BLaER1 treated with 17β-estradiol and CSF1 and Interleukin-3, amounts not matched to agents 10 nM and 100 nM (cell line): ENCODE results near the gene TBX19.

Experiments
- H3K27ac ChIP-seq, 11 experiments: shearing (Covaris generic); formaldehyde crosslinking; 2 replicates each; pipeline ENCODE4 v1.8.1; 2022
- H3K27me3 ChIP-seq, 11 experiments: shearing (Covaris generic); formaldehyde crosslinking; 2 replicates each; pipeline ENCODE4 v1.8.1; 2022
- H3K36me3 ChIP-seq, 11 experiments: shearing (Covaris generic); formaldehyde crosslinking; 2 replicates each; pipeline ENCODE4 v1.8.1; 2022
- H3K4me1 ChIP-seq, 10 experiments: shearing (Covaris generic); formaldehyde crosslinking; 2 replicates each; pipeline ENCODE4 v1.8.1; 2022
- H3K4me2 ChIP-seq, 11 experiments: shearing (Covaris generic); formaldehyde crosslinking; 2 replicates each; pipeline ENCODE4 v1.8.1; 2022
- H3K4me3 ChIP-seq, 10 experiments: shearing (Covaris generic); formaldehyde crosslinking; 2 replicates each; pipeline ENCODE4 v1.8.1; 2022
- H3K9ac ChIP-seq, 11 experiments: shearing (Covaris generic); formaldehyde crosslinking; 2 replicates each; pipeline ENCODE4 v1.8.1; 2022
- H3K9me3 ChIP-seq, 11 experiments: shearing (Covaris generic); formaldehyde crosslinking; replicated peaks in 1 of 11; 2 replicates each; pipeline ENCODE4 v1.8.1; 2022
- H4K20me1 ChIP-seq, 11 experiments: shearing (Covaris generic); formaldehyde crosslinking; 2 replicates each; pipeline ENCODE4 v1.8.1; 2022
- Cebpa-rat ChIP-seq, 11 experiments: shearing (Covaris generic); IDR thresholded peaks; 2 replicates each; pipeline ENCODE4 v1.8.1; 2022

Gene TBX19

DNA sequence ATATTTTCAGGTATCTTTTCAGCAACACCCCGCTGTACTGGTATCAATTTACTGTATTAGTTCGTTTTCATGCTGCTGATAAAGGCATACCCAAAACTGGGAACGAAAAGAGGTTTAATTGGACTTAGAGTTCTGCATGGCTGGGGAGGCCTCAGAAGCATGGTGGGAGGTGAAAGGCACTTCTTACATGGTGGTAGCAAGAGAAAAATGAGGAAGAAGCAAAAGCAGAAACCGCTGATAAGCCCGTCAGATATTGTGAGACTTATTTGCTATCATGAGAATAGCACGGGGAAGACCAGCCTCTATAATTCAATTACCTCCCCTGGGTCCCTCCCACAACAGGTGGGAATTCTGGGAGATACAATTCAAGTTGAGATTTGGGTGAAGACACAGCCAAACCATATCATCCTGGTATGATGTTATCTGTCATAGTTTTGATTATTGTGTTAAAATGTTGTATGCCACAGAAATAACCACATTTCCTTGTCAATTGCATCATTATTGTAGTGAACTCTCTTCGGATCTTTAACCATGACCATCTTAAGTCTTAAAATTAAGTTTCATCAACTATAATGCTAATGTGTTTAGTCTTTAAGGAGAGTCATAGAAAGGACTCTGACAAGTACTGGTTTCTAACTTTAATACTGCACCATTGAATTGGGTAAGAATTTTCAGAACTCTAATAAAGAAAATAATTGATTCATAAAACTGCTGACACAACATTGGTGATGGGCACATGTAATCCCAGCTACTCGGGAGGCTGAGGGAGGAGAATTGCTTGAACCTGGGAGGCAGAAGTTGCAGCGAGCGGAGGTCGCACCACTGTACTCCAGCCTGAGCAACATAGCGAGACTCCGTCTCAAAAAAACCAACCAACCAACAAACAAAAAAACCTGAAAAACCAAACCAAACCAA, 58.2 kb downstream of the TBX19 start:
- no peaks in the 10 kb centered on the region for H3K27me3 ChIP-seq
- 0 out of 22 replicates have a peak overlapping the region, but pooled peaks of 1 of the 11 experiments have one; percentile 8 for H3K4me2 ChIP-seq
- H3K4me1 ChIP-seq: peaks cover 0 to 66% (median 5%) of the 10 kb centered on the region in 10 experiments; a peak in 8 of 20 replicates
- H3K9me3 ChIP-seq: peaks cover 0 to 6% (median 0%) of the 10 kb centered on the region in 11 experiments; a peak in 1 of 22 replicates
- no peaks in the 10 kb centered on the region for H3K36me3 ChIP-seq
- H3K9ac ChIP-seq: no peak overlapping the region
- TF ChIP-seq Cebpa-rat (IDR thresholded peaks at IDR 0.05): no peak
- no peak overlapping the region for H3K4me3 ChIP-seq
- H3K27ac ChIP-seq: no peak overlapping the region
- H4K20me1 ChIP-seq: no peaks in the 10 kb centered on the region

DNA sequence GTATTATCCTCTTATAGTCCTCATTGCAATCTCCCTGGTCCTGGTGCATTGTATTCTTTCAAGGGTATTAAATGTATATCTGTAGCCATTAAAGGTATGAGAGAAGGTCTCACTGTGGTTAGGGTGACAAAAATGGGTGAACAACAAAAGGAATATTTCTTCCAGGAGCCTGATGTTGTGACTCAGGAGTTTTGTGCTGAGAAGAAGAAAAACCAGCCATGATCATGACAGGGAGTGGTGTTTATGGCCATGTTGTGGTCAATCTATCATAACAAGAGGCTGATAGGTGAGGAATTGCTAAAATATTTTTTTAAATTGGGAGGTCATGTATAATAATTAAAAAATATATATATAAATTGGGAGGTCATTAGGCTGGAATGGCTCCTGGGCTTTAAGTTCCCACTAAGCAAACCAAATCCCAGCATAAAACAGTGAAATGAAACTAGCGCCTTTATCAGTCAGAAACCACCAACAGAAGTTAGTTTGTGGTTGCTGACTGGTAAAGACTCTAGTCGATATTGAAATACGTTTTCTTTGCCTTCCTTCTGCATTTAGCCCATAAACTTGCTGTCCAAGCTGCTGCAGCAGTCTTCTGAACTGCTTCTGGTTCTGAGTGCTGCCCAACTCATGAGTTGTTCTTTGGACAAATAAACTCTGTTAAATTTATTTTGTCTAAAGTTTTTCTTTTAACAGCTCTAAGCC, 60.3 kb downstream of the TBX19 start:
- Histone ChIP-seq H3K36me3 (no peaks in the 10 kb centered on the region), H3K27me3 (no peaks in the 10 kb centered on the region), H3K4me1 (peaks cover 0 to 46% (median 5%) of the 10 kb centered on the region in 10 experiments; a peak in 8 of 20 replicates), H3K9me3 (peaks cover 0 to 6% (median 0%) of the 10 kb centered on the region in 11 experiments; a peak in 1 of 22 replicates), H3K4me2 (peak overlapping the region in 4 of 11 experiments; percentile 40 to 86 (median 62); a peak in 10 of 22 replicates), H3K4me3 (no peak overlapping the region), H3K9ac (peak overlapping the region in 1 of 11 experiments; percentile 37; a peak in 1 of 22 replicates), H4K20me1 (no peaks in the 10 kb centered on the region), H3K27ac (peak overlapping the region in 3 of 11 experiments; percentile 25 to 60 (median 48); a peak in 5 of 22 replicates)
- TF ChIP-seq Cebpa-rat (IDR thresholded peaks at IDR 0.05): no peak

DNA sequence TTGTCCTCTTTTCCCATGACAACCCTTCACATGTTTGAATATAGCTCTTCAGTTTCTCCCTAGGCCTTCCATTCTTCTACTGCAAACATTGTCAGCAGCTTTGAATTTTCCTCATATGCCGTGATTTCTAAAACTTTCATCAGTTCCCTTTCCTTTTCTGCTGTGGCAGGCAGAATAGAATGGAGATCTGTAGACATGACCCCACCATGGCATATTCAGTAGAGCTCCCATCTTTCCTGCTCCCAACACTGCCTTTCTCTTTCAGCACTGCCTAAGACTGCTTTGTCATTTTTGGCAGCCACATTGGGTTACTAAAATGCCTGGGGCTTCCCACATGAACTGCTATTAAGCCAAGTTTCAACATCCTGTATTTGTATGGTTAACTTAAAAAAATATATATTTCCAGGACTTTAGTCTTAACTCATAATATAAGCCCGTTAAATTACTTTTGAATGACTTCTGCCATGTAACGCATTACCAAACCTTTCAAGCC, 60.9 kb downstream of the TBX19 start:
- Histone ChIP-seq H3K9me3 (peaks cover 0 to 6% (median 0%) of the 10 kb centered on the region in 11 experiments; a peak in 1 of 22 replicates), H3K4me3 (no peak overlapping the region), H4K20me1 (no peaks in the 10 kb centered on the region), H3K27me3 (no peaks in the 10 kb centered on the region), H3K4me1 (peaks cover 0 to 46% (median 5%) of the 10 kb centered on the region in 10 experiments; a peak in 8 of 20 replicates), H3K36me3 (no peaks in the 10 kb centered on the region), H3K27ac (peak overlapping the region in 3 of 11 experiments; percentile 25 to 60 (median 48); a peak in 5 of 22 replicates), H3K4me2 (peak overlapping the region in 4 of 11 experiments; percentile 40 to 86 (median 62); a peak in 8 of 22 replicates), H3K9ac (peak overlapping the region in 1 of 11 experiments; percentile 37; a peak in 1 of 22 replicates)
- TF ChIP-seq Cebpa-rat (IDR thresholded peaks at IDR 0.05): no peak

DNA sequence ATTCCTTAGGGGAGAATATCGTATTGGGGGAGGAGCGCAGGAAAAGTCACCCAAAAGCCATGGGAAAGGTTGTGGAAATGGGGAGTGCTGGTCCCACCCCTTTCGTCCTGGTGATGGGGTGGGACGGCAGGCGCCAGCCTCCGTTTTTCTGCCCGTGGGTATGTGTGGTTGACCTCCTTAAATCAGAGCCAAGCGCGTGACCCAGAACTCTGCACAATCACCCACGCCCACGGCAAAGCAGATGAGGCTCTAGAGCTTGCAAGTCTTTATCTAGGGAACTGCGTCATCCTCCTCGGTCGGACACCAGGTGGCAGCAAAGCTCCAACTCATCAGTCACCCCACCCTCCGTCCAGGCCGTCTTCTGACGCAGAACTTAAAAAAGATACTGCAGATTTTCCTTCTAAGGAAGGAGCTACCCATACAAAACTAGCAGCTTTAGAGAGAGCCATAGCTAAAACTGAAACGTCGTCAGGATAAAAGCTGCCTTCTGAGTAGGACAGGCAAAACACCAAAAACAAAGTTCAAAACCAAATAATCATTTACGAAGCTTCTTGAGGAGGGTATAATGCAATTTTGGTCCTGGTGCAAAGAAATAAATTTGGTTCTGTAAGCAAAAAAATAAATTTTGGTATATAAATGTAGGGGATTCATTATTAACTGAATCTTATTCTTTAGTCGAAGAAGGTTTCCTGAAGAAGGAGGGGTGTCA, 62.0 kb downstream of the TBX19 start:
- H3K9ac ChIP-seq: no peak overlapping the region
- H3K4me3 ChIP-seq: no peak overlapping the region; a peak in 1 of 20 replicates
- no peak for TF ChIP-seq Cebpa-rat (IDR thresholded peaks at IDR 0.05)
- no peaks in the 10 kb centered on the region for H3K36me3 ChIP-seq
- peak overlapping the region in 3 of 11 experiments; percentile 19 to 60 (median 48); a peak in 5 of 22 replicates for H3K27ac ChIP-seq
- 0 out of 22 replicates have a peak, but pooled peaks cover 0 to 5% (median 0%) of the 10 kb centered on the region in 11 experiments for H3K9me3 ChIP-seq
- H3K4me2 ChIP-seq: peak overlapping the region in 10 of 11 experiments; percentile 20 to 86 (median 38); a peak in 14 of 22 replicates
- H3K4me1 ChIP-seq: peaks cover 0 to 45% (median 5%) of the 10 kb centered on the region in 10 experiments; a peak in 9 of 20 replicates
- H4K20me1 ChIP-seq: no peaks in the 10 kb centered on the region
- H3K27me3 ChIP-seq: no peaks in the 10 kb centered on the region

DNA sequence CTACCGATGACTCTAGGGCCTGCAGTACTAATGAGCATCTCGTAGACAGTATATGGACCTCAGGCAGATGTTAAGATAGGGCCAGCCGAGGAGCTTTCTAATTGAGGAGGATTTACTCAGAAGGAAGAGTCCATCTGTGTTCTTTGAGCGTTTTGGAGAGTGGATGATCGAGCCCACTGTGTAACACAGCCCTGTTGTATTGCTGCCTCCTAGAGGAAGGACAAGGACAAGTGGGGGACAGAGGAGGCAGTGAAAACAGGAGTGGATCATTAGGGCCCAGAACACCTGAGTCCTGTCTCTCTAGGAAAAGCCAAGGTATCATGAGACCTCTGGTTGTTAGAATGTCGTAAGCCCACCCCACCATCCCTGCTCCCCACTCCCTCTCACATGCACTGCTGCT, 62.9 kb downstream of the TBX19 start:
- TF ChIP-seq Cebpa-rat (IDR thresholded peaks at IDR 0.05): no peak
- H3K27me3 ChIP-seq: no peaks in the 10 kb centered on the region
- 0 out of 22 replicates have a peak, but pooled peaks cover 0 to 5% (median 0%) of the 10 kb centered on the region in 11 experiments for H3K9me3 ChIP-seq
- no peak overlapping the region for H3K9ac ChIP-seq
- no peak overlapping the region for H3K4me3 ChIP-seq
- no peaks in the 10 kb centered on the region for H3K36me3 ChIP-seq
- no peak overlapping the region for H3K27ac ChIP-seq
- H4K20me1 ChIP-seq: no peaks in the 10 kb centered on the region
- H3K4me2 ChIP-seq: peak overlapping the region in 2 of 11 experiments; percentile 77 to 86; a peak in 2 of 22 replicates
- H3K4me1 ChIP-seq: peaks cover 0 to 37% (median 5%) of the 10 kb centered on the region in 10 experiments; a peak in 9 of 20 replicates

DNA sequence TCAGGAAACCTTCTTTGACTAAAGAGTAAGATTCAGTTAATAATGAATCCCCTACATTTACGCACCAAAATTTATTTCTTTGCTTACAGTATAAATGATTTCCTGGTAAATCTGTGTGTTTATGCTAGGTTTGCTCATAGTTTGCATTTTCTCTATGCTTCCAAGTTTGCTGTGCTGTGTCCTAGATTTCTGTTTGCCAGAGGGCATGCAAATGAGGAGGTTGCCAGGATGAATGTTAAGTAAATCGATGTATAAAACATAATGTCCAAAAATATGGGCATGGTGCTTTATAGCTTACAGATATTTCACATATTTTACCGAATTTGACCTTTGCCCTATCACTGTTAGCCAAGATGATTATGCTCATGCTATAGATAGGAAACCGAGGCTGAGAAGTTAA, 63.8 kb downstream of the TBX19 start:
- H3K36me3 ChIP-seq: no peaks in the 10 kb centered on the region
- H3K4me1 ChIP-seq: peaks cover 0 to 35% (median 5%) of the 10 kb centered on the region in 10 experiments; a peak in 9 of 20 replicates
- H4K20me1 ChIP-seq: no peaks in the 10 kb centered on the region
- no peak overlapping the region for H3K4me2 ChIP-seq
- H3K27me3 ChIP-seq: no peaks in the 10 kb centered on the region
- no peak overlapping the region for H3K27ac ChIP-seq
- H3K9ac ChIP-seq: no peak overlapping the region; a peak in 1 of 22 replicates
- no peak for TF ChIP-seq Cebpa-rat (IDR thresholded peaks at IDR 0.05)
- H3K9me3 ChIP-seq: 0 out of 22 replicates have a peak, but pooled peaks cover 0 to 4% (median 0%) of the 10 kb centered on the region in 11 experiments
- no peak overlapping the region for H3K4me3 ChIP-seq

DNA sequence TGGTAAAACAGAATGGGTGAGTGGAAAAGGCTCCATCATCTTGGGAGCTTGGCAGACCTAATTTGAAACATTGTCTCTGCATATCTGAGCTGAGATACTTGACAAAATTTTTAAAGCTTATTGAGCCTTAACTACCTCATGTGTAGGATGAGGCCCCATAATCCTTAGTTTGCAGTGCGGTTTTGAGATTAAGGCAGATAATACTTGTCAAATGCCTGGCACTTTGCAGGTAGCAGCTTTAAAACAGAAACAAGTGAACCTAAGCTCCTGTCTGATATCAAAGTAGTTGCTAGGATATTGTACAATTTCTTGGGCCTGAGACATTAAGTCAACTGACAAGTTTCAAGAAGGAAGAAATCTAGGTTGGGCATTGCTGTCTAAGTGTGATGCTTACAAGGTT, 65.3 kb downstream of the TBX19 start:
- no peak overlapping the region for H3K9ac ChIP-seq
- 0 out of 22 replicates have a peak, but pooled peaks cover 0 to 4% (median 0%) of the 10 kb centered on the region in 11 experiments for H3K9me3 ChIP-seq
- no peak overlapping the region for H3K4me2 ChIP-seq
- H3K36me3 ChIP-seq: no peaks in the 10 kb centered on the region
- no peaks in the 10 kb centered on the region for H4K20me1 ChIP-seq
- no peaks in the 10 kb centered on the region for H3K27me3 ChIP-seq
- no peak for TF ChIP-seq Cebpa-rat (IDR thresholded peaks at IDR 0.05)
- H3K4me1 ChIP-seq: peaks cover 0 to 25% (median 5%) of the 10 kb centered on the region in 10 experiments; a peak in 9 of 20 replicates
- no peak overlapping the region for H3K27ac ChIP-seq
- H3K4me3 ChIP-seq: no peak overlapping the region

DNA sequence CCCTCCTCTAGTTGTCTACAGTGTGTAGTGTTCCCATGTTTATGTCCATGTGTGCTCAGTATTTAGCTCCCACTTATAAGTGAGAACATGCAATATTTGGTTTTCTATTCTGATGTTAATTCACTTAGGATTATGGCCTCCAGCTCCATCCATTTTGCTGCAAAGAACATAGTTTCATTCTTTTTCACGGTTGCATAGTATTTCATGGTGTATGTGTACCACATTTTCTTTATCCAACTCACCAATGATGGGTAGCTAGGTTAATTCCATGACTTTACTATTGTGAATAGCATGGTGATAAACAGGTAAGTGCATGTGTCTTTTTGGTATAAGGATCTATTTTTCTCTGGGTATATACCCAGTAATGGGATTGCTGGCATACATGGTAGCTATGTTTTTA, 67.0 kb downstream of the TBX19 start:
- Histone ChIP-seq H3K4me2 (peak overlapping the region in 9 of 11 experiments; percentile 33 to 67 (median 59); a peak in 17 of 22 replicates), H3K27ac (peak overlapping the region in 6 of 11 experiments; percentile 53 to 70 (median 64); a peak in 11 of 22 replicates), H3K9ac (peak overlapping the region in 3 of 11 experiments; percentile 45 to 57 (median 55); a peak in 4 of 22 replicates), H4K20me1 (no peaks in the 10 kb centered on the region), H3K4me3 (peak overlapping the region in 6 of 10 experiments; percentile 47 to 65 (median 55); a peak in 8 of 20 replicates), H3K9me3 (no peaks in the 10 kb centered on the region), H3K4me1 (peaks cover 0 to 8% (median 0%) of the 10 kb centered on the region in 10 experiments; a peak in 7 of 20 replicates), H3K27me3 (no peaks in the 10 kb centered on the region), H3K36me3 (no peaks in the 10 kb centered on the region)
- TF ChIP-seq Cebpa-rat (IDR thresholded peaks at IDR 0.05): no peak
